ENCODE data around the gene PRKD2.

PRKD2 gene

DNA sequence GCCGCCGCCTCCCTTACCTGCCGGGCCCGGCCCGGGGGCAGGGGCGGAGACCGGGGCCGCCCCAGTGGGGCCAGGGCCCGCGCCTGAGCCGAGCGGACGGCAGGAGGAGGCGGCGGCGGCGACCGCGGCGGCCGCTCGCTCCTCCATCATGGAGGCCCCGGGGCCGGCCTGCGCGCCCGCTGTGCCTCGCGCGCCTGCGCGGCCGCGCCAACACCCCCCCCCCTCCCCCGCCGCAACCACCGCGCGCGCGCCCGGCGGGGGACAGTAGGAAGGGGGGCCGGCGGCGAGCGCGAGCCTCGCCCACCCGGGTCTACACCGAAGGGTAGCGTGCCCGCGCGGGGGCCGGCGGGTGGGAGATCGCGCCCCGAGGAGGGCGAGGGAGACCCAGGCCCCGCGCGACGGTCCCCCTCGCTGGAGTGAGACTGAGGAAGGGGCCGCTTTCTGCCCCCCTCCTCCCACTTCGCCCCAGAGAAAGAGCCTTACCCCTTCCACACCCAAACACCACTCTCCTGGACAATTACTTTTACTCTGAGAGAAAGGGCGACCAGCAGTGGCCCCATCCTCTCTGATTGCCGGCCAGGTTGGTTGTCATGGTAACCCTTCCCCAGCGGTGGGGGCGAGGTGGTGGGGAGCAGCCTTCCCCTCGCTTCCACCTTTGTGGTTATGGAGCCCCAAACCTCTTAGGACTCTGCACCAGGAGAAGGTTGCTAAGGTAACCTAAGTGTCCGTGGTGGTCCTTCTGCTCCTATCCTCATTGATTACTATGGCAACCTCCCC, 29.6 kb upstream of the PRKD2 start, which contains the start of gene STRN4:
Gene STRN4 (minus strand): TSS at position 170 of the 777 bp plus-strand sequence. CDS start 20 bp downstream, at position 150.
- Mint-ChIP-seq H3K4me1 (peaks cover 62% of the 10 kb centered on the region), H3K27ac (peak within 1 kb of the TSS; percentile 95), H3K9me3 (no peaks in the 10 kb centered on the region), H3K4me3 (peak within 1 kb of the TSS; percentile 93), H3K36me3 (peaks cover 71% of the 10 kb centered on the region)
- DNase-seq (ENCODE audit: low spot score in 2 of 2) (peak; percentile 41 to 70), ATAC-seq (peak; percentile 80)

DNA sequence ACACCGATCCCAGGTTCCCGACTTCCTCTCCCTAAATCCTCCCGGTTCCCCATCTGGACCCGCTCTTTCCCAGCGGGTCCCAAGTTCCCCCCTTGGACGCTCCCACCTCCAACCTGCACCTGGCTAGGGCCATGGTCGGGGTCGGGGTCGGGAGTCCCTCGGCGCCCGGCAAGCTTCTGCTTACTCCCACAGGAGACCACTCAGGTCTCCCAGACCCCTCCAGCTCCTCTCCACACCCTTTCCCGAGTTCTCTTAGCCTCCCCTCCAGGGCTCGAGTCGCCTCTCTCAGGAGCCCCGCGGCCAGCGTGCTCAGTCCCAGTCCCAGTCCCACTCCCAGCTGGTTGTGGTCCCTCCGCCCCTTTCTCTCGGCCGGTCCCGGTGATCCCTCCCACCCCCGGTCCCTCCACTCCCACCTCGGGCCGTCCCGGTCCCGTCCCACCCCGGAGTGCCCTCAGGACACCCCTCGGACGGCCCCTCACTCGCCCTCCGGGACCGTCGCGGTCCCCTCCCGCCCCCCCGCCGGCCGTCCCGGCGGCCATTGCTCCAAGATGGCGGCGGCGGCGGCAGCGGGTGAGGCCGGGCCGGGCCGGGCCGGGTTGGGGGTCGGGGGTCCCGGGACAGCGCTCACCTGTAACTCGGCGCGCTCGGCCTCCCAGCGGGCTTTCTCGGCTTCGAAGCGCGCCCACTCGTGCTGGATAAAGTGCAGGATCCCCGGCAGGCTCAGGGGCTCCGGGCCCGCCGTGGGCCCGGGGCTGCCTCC, 28.8 kb upstream of the PRKD2 start, which contains the start of gene FKRP:
Gene FKRP (plus strand): TSS at position 537 of the 760 bp plus-strand sequence. CDS start 9,394 bp downstream, outside the sequence.
- DNase-seq (ENCODE audit: low spot score in 2 of 2), result peak; percentile 36 to 65
- H3K9me3 Mint-ChIP-seq, result no peaks in the 10 kb centered on the region
- H3K4me1 Mint-ChIP-seq, result peaks cover 68% of the 10 kb centered on the region

DNA sequence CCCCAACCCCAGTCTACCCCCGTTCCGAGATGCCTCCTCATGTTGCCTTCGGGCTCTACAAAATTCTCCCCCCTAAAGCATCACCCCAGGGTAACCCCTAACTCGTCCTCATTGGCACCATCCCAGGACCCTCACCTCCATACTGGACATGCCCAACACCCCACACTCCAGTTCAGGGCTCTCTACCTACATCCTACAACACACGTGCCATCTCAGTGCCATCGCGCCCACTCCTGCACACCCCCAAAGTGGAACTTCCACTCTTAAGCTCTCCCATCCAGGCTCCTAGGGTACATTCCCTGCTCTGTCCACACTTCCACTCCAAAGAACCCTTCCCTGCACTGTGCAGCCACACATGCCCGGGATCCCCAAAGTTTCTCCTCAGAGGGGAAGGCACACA, 28.1 kb upstream of the PRKD2 start:
- no peaks in the 10 kb centered on the region for H3K9me3 Mint-ChIP-seq
- peak overlapping the region; percentile 93 for H3K4me3 Mint-ChIP-seq
- DNase-seq (ENCODE audit: low spot score in 2 of 2) (no peak), ATAC-seq (no peak)
- peaks cover 75% of the 10 kb centered on the region for H3K4me1 Mint-ChIP-seq
- peaks cover 66% of the 10 kb centered on the region for H3K36me3 Mint-ChIP-seq
- H3K27ac Mint-ChIP-seq, result peak overlapping the region; percentile 95

More for the DNA sequence above, 28.8 kb upstream of the PRKD2 start, which contains the start of gene FKRP:
- H3K36me3 Mint-ChIP-seq, result peaks cover 68% of the 10 kb centered on the region
- ATAC-seq, result peak; percentile 69
- H3K4me3 Mint-ChIP-seq, result peak within 1 kb of the TSS; percentile 93
- peak within 1 kb of the TSS; percentile 95 for H3K27ac Mint-ChIP-seq

DNA sequence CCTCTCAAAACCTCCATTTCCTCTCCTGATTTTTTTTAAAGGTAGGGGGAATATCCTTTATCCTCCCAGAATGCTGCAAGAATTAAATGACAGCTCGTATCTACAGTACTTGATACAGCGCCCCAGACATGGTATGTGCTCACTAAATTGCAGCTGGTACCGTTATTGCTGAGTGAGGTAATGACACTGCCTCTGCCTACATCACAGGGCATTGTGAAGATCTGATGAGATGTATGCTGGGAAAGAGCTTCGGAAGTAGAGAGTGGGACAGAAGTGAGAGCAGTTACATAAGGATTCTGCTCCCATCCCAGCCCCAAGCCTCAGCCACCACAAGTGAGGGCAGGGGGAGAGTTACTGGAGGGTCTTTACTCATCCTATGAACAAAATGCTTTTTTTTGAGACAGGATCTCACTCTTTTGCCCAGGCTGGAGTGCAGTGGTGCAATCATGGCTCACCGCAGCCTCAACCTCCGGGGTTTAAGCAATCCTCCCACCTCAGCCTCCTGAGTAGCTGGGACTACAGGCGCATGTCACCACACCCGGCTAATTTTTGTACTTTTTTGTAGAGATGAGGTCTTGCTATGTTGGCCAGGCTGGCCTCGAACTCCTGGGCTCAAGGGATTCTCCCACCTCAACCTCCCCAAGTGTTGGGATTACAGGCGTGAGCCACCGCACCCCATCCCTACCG, 27.2 kb upstream of the PRKD2 start:
- peaks cover 83% of the 10 kb centered on the region for H3K4me1 Mint-ChIP-seq
- no peaks in the 10 kb centered on the region for H3K9me3 Mint-ChIP-seq
- ATAC-seq (no peak), DNase-seq (ENCODE audit: low spot score in 2 of 2) (no peak)
- peak overlapping the region; percentile 95 for H3K27ac Mint-ChIP-seq
- H3K4me3 Mint-ChIP-seq, result peak overlapping the region; percentile 93
- peaks cover 73% of the 10 kb centered on the region for H3K36me3 Mint-ChIP-seq

DNA sequence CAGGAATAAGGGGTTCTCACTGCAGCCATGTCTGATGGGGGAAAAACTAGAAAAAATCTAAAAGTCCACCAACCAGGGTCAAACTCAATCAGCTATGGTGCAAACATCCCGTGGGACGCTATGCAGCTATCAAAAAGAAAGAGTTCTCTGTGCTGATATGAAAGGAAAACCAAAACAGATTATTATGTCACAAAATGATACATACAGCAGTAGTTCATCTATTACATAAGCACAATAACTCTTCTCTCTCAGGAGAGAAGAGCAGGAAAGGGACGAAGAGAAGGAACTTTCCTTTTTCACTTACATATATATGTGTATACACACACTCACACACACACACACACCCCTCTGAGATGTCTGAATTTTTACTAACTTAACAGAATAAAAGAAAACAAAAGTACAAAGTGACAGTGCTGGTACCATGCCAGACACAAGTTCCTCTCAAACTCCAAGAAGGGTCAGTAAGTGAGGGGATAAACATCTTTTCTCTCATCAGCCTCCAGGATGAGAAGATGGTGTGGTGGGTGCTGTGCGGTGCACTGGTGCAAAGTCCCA, 26.1 kb upstream of the PRKD2 start:
- Mint-ChIP-seq H3K4me3 (no peak overlapping the region), H3K36me3 (peaks cover 71% of the 10 kb centered on the region), H3K27ac (no peak overlapping the region), H3K4me1 (peaks cover 74% of the 10 kb centered on the region), H3K9me3 (no peaks in the 10 kb centered on the region)
- ATAC-seq, result no peak
- no peak for DNase-seq (ENCODE audit: low spot score in 2 of 2)

DNA sequence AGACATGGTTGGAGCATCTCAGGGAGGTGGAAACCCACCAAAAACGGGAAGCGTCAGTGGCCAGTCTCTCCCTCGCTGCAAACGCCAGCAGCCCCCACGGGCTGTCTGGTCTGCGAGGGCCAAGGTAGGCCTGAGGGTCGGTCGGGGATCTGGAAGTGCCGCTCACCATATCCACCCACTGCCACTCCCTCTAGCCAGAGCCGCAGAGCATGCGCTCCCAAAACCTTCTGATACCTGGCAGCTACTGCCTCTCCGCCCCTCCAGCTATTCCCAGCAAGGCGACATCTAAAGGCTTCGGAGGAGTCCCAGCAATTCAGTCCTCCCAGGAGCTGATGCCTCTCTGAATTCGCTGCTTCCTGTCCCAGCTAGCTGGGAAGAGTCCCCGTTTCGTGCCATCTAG, 24.5 kb upstream of the PRKD2 start:
- H3K36me3 Mint-ChIP-seq, result peaks cover 71% of the 10 kb centered on the region
- H3K4me1 Mint-ChIP-seq, result peaks cover 61% of the 10 kb centered on the region
- peak overlapping the region; percentile 76 for H3K27ac Mint-ChIP-seq
- no peak for DNase-seq (ENCODE audit: low spot score in 2 of 2)
- no peak overlapping the region for H3K4me3 Mint-ChIP-seq
- ATAC-seq, result no peak
- H3K9me3 Mint-ChIP-seq, result no peaks in the 10 kb centered on the region

DNA sequence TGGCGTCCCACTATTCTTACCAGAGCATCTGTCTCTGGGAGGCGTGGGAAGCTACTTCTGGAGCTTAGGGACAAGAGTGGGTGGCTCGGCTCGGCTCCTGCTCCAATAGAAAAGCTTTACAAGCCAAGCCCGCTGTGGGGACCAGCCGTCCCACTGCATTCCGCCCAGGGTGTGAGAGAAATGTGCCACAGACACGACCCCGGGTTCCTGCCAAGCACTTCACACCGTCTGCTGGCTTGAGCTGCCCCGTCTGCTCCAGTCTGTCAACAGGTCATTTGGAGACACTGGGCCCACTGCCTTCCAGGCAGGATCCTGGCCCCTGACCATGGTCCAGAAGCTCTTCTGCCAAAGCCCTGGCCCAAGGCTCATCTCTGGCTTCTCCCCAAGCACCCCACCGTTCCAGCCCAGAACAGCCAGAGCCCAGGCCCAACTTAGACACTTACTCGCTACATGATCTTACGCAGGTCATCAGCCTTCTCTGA, 22.4 kb upstream of the PRKD2 start:
- no peak for ATAC-seq
- DNase-seq (ENCODE audit: low spot score in 2 of 2), result no peak
- Mint-ChIP-seq H3K4me1 (peaks cover 49% of the 10 kb centered on the region), H3K36me3 (peaks cover 78% of the 10 kb centered on the region), H3K9me3 (no peaks in the 10 kb centered on the region), H3K4me3 (no peak overlapping the region), H3K27ac (peak overlapping the region; percentile 79)

DNA sequence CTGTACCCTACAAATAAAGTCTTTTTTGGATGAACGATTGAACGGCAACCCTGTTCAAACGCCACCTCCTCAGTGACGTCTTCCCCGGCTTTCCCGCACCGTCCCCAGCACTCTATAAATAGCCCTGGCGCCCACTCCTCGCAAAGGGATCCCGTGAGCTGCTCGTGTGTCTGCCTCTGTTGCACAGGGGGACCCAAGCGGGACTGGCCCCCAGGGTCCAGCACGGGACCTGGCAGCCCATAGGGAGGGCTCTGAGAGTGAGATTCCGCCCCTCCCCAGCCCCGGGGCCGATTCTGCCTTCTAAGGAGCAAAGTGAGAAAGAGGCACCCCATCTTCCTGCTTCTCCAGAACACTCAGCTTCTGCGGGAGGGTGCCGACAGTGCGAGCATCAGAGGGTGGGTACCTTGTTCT, 20.9 kb upstream of the PRKD2 start:
- Mint-ChIP-seq H3K9me3 (no peaks in the 10 kb centered on the region), H3K4me1 (peaks cover 33% of the 10 kb centered on the region), H3K4me3 (no peak overlapping the region), H3K36me3 (peaks cover 83% of the 10 kb centered on the region), H3K27ac (peak overlapping the region; percentile 35)
- DNase-seq (ENCODE audit: low spot score in 2 of 2) (no peak), ATAC-seq (no peak)

DNA sequence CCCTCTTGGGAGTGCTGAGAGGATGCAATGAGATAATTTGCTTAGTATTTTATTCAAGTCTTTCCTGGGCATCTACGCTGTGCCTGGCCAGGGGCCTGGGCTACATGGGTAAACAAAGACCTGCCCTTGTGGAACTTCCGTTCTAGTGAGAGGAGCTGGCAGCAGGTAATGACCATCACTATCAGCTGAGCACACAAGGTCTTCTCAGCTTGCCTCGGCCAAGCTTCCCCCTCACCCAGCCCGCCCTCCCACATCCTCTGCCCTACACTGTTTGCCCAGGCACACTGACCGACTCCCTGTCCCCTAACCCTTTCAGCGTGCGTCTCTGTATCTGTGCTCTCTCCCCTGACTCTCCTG, 20.4 kb upstream of the PRKD2 start:
- peak overlapping the region; percentile 35 for H3K27ac Mint-ChIP-seq
- no peak for ATAC-seq
- peaks cover 83% of the 10 kb centered on the region for H3K36me3 Mint-ChIP-seq
- H3K4me3 Mint-ChIP-seq, result no peak overlapping the region
- DNase-seq (ENCODE audit: low spot score in 2 of 2), result no peak
- no peaks in the 10 kb centered on the region for H3K9me3 Mint-ChIP-seq
- peaks cover 29% of the 10 kb centered on the region for H3K4me1 Mint-ChIP-seq

DNA sequence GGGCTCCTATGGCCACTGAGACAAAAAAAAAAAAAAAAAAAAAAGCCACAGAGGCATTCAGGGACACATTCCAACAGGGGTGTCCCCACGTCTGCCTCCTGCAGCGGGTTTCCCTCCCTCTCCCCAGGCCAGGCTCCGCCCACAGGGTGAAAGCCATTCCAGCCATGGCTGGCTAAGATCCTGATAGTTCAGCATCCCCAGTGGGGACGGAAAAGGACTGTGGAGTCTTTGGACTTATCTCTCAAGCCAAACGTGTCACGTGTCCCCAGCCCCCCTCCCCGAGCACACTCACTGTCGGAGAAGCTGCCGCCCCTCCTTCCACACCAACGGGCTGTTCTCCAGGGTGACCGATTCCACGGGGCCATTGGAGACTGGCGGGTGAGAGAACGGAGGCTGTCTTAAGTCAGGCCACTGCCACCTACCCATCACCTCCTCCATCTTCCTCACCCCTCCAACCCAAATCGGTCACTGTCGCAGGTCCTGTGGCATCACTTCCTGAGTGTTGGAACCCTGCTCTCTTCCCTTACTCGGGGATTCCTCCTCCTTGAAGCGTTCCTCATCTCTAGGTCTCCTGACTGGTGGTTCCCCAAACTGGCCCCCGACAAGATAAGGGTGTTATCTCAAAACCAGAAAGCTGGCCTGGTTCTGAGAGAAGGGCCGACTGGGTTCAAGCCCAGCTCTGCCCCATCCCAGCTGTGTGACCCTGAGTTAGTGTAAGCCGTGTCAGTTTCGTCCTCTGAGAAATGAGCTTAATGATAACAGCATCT, 19.8 kb upstream of the PRKD2 start:
- ATAC-seq (no peak), DNase-seq (ENCODE audit: low spot score in 2 of 2) (no peak)
- Mint-ChIP-seq H3K9me3 (no peaks in the 10 kb centered on the region), H3K4me3 (no peak overlapping the region), H3K27ac (peak overlapping the region; percentile 35), H3K4me1 (peaks cover 29% of the 10 kb centered on the region), H3K36me3 (peaks cover 83% of the 10 kb centered on the region)

DNA sequence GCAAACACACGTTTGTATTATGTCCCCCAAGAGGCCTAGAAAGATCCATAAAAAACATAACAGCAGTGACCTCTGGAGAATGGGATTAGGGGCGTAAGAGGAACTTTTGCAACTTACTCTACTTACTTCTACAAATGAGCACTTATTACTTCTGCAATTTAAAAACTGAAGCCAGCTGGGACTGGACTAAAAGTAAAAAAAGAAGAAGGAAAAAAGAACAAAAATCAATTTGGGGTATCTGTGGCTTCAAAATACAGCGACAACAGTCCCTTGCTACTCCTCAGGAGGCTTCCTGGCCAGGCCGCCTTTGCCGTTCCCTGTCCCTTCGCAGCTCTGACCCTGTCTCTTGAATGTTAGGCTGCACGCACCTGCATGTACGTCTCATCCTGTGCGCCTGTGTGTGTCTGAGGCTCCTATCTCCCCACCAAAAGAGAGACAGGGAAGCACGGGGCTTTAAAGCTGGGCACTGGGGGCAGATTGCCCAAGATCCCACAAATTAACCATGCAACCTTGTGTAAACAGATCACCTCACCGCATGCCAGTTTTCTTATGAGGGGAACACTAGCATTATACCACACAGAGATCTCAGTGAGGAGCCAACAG, 16.9 kb upstream of the PRKD2 start:
- peaks cover 91% of the 10 kb centered on the region for H3K36me3 Mint-ChIP-seq
- no peak overlapping the region for H3K4me3 Mint-ChIP-seq
- H3K27ac Mint-ChIP-seq, result peak overlapping the region; percentile 76
- no peaks in the 10 kb centered on the region for H3K9me3 Mint-ChIP-seq
- DNase-seq (ENCODE audit: low spot score in 2 of 2), result no peak
- ATAC-seq, result no peak
- H3K4me1 Mint-ChIP-seq, result peaks cover 28% of the 10 kb centered on the region

DNA sequence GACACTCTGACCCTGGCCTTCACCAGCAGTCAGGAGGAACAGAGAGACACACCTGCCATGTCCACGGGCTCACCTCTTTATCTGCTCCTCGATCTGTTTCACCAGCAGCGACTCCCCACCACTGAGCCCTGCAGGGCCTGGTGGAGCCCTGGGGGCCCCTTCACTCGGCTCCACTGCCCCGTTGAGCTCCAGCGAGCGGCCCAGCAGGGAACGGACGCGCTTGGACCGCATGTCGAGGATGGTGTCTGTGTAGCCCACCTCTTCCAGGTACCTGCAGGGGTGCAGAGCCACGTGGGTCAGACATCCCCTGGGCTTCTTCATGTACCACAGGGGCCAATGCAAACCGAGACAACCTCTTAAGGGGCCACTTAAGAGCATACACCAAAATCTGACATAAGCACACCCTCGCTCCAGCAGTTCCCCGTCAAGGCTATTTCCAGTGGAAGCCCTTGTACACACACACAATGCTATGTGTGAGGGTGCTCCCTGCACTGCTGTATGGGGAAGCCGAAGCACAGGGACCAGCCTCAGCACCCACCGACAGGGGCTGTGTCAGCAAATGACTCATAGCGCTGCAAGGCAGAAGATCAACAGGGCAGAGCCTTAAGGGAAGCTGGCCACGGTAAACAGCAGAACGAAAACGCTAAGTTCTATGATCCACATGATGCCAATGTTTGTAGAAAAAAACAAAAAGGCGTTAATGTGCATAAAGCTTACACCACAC, 16.2 kb upstream of the PRKD2 start:
- H3K9me3 Mint-ChIP-seq, result no peaks in the 10 kb centered on the region
- DNase-seq (ENCODE audit: low spot score in 2 of 2) (no peak), ATAC-seq (no peak)
- H3K27ac Mint-ChIP-seq, result no peak overlapping the region
- H3K4me1 Mint-ChIP-seq, result peaks cover 33% of the 10 kb centered on the region
- H3K36me3 Mint-ChIP-seq, result peaks cover 91% of the 10 kb centered on the region
- H3K4me3 Mint-ChIP-seq, result no peak overlapping the region

DNA sequence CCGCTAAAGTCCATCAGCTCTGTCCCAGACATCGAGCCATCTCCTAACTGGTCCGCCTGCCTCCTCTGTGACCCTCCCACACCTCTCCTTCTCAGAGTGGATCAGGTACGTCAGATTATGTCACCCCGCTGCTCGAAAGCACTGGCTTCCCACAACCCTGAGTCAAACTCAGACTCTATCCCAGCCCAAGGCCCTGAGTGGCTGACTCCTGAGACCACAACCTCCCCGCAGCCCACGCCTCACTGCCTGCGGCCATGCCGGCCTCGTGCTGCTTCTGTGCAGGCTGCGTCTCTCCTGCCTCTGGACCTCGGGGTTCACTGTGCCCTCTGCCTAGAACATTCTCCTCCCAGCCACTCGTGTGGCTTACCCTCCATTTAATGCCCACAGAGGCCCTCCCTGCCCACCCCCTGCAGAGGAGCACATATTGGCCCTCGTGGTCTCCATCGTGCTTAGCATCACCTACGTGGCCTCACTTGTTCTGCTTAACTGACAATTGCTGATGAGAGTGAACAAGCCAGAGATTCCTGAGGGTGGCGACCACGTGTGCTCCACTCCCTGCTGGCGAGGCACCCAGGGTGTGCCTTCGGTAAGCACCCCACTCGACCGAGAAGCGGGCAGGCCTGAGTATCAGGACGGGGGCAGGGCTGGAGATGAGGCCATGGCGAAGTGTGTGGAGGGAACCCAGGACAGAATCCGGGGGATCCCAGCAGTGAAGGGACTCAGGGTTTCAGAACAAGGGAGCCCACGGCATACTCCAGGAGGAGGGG, 15.4 kb upstream of the PRKD2 start:
- Mint-ChIP-seq H3K4me1 (peaks cover 33% of the 10 kb centered on the region), H3K9me3 (no peaks in the 10 kb centered on the region), H3K36me3 (peaks cover 84% of the 10 kb centered on the region), H3K27ac (peak overlapping the region; percentile 89), H3K4me3 (no peak overlapping the region)
- no peak for ATAC-seq
- DNase-seq (ENCODE audit: low spot score in 2 of 2), result no peak

Measured in stimulated activated effector memory CD8-positive, alpha-beta T cell treated with anti-CD3 and anti-CD28 coated beads, Interleukin-12 subunit alpha, Interleukin-12 subunit beta, amount 100 ng/mL, for 72 hours (primary cell).